ENCODE measurements around the gene CLK3. TPM values are rescaled to one million over a fixed set of nuclear protein-coding genes. Genes with fewer than 3 reads are reported as not detected.
A peak's percentile ranks its signal among the peaks of the same experiment; 100 is the strongest.

Gene CLK3
- total RNA-seq, 1 donor from 2014 or later = 89.1 TPM

DNA sequence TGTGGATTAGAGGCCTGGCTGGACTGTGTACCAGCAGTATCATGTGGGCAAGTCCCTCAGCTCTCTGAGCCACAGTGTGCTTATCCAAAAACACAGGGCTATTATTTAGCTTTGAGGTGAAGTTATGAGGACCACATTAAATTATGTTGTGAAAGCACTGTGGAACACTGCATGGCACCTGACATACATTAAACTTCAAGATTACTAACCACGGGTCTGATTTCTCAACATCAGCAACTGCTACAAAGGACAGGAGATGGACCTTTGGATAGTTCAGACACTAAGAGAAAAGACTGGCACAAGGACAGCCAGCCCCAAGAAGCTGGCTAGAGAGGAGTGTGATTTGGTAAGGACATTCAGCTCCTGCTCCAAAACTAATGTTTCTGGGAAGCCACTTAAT is 21.3 kb downstream of the CLK3 start:
- Histone ChIP-seq H3K4me1 (no peaks in the 10 kb centered on the region), H3K27ac (no peak overlapping the region), H3K4me3 (no peak overlapping the region), H3K36me3 (peaks cover 0 to 47% of the 10 kb centered on the region in 2 donors), H3K9me3 (no peaks in the 10 kb centered on the region), H3K27me3 (no peaks in the 10 kb centered on the region)
- DNase-seq (ENCODE audit: extremely low spot score in 2 of 2) = no peak
- intact Hi-C loops (cut with DNase I) = no loop called here
- TF ChIP-seq, protein P1, sequence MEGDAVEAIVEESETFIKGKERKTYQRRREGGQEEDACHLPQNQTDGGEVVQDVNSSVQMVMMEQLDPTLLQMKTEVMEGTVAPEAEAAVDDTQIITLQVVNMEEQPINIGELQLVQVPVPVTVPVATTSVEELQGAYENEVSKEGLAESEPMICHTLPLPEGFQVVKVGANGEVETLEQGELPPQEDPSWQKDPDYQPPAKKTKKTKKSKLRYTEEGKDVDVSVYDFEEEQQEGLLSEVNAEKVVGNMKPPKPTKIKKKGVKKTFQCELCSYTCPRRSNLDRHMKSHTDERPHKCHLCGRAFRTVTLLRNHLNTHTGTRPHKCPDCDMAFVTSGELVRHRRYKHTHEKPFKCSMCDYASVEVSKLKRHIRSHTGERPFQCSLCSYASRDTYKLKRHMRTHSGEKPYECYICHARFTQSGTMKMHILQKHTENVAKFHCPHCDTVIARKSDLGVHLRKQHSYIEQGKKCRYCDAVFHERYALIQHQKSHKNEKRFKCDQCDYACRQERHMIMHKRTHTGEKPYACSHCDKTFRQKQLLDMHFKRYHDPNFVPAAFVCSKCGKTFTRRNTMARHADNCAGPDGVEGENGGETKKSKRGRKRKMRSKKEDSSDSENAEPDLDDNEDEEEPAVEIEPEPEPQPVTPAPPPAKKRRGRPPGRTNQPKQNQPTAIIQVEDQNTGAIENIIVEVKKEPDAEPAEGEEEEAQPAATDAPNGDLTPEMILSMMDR (IDR thresholded peaks at IDR 0.05) = no peak
- no peak for TF ChIP-seq POLR2A (IDR thresholded peaks at IDR 0.05)
- TF ChIP-seq POLR2AphosphoS5 (IDR thresholded peaks at IDR 0.05; ENCODE audit: insufficient read depth in 1 of 2, low read depth in 1 of 2) = no peak

DNA sequence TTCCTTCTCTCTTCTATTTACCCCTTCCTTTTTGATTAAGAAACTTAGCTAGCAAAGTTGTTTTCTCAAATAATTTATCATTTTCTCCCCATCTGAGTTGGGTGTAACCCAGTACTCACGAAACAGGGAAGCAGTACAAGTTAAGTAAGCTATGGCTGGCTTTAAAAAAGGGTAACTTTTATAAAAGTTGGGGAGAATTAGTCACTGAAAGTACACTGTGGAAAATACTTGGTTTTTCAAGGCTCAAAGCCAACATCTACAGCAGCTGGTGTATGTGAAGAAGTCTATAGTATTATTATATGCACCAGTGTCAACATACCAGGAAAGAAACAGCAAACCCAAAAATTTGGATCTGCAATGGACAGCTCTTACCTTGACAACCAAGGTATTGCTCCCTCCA is 25.5 kb downstream of the CLK3 start:
- H3K9me3 ChIP-seq = no peaks in the 10 kb centered on the region
- intact Hi-C loops (cut with DNase I) = no loop called here
- no peak overlapping the region for H3K4me3 ChIP-seq
- peaks cover 0 to 22% of the 10 kb centered on the region in 2 donors for H3K36me3 ChIP-seq
- no peaks in the 10 kb centered on the region for H3K27me3 ChIP-seq
- TF ChIP-seq POLR2A (IDR thresholded peaks at IDR 0.05) = no peak
- TF ChIP-seq, protein P1 (IDR thresholded peaks at IDR 0.05) = no peak
- no peak for TF ChIP-seq POLR2AphosphoS5 (IDR thresholded peaks at IDR 0.05; ENCODE audit: insufficient read depth in 1 of 2, low read depth in 1 of 2)
- H3K4me1 ChIP-seq = peaks cover 22% of the 10 kb centered on the region
- H3K27ac ChIP-seq = no peak overlapping the region
- DNase-seq (ENCODE audit: extremely low spot score in 2 of 2) = no peak

DNA sequence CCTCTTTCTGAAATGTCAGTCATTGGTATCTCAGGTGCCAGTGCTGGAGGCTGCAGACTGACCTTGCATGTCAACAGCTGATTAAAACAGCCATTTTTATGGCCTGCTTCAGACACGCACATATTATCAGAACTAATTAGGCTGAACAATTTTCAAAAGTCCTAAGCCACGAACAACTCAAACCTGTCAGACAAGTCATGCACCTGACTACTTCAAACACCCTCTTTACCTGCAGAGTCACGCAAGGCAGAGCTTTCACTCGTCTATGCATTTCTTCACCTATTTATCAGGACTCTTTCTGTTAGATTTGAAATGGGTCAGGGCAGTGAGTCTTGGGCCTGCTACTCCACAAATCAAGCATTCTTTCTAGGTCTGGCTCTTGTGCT is 26.7 kb downstream of the CLK3 start:
- intact Hi-C loops (cut with DNase I) = no loop called here
- Histone ChIP-seq H3K27me3 (no peaks in the 10 kb centered on the region), H3K27ac (peak overlapping the region; percentile 27), H3K4me3 (no peak overlapping the region), H3K9me3 (no peaks in the 10 kb centered on the region), H3K36me3 (peaks cover 0 to 10% of the 10 kb centered on the region in 2 donors), H3K4me1 (peaks cover 22% of the 10 kb centered on the region)
- peak in 1 of 2 donors; percentile 69 for DNase-seq (ENCODE audit: extremely low spot score in 2 of 2)
- TF ChIP-seq, protein P1 (IDR thresholded peaks at IDR 0.05) = no peak
- TF ChIP-seq POLR2A (IDR thresholded peaks at IDR 0.05) (no peak), POLR2AphosphoS5 (IDR thresholded peaks at IDR 0.05; ENCODE audit: insufficient read depth in 1 of 2, low read depth in 1 of 2) (no peak)

DNA sequence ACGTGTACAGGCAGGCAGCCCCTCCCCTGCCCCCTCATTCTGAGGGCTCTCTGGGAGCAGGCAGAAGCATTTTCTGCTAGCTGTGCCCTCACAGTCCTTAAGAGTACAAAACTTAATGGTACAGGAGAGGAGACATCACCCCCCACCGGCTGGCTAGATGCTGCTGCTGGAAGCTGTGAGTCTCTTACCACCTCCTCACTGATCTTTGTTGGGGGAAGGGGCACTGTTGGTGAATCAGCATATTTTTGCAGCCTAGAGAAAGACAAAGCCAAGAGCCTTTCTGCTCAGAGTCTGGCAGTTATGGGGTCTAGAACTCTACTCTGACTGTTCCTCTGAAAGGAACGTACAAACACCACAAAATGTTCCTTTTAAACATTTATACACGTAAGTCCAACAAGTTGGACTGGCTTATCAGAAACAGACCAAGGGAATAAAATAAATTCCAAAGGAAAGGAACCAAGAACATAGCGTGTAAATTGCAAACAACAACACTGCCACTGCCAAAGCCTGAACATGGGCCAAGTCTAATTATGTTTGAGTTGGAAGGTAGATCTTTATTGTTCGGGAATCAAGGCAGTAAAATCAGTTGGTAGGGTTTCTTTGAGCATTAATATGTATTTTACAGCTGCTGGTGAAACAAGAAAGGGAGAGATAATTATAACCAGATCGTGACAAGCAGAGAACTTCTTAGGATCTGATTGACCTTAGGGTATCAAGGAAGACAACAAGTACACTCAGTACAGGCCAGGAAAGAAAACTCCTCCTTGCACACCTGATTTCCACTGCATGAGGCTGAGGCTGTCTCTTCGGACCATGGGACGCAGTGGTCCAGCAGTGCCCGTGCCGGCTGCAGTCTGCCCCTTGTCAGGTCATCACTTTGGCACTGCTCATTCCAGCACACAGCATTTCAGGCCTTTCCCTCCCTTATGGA is 27.4 kb downstream of the CLK3 start:
- H3K27me3 ChIP-seq = no peaks in the 10 kb centered on the region
- TF ChIP-seq, protein P1 (IDR thresholded peaks at IDR 0.05) = no peak
- TF ChIP-seq POLR2AphosphoS5 (IDR thresholded peaks at IDR 0.05; ENCODE audit: insufficient read depth in 1 of 2, low read depth in 1 of 2) (no peak), POLR2A (IDR thresholded peaks at IDR 0.05) (no peak)
- peaks cover 0 to 9% of the 10 kb centered on the region in 2 donors for H3K36me3 ChIP-seq
- peaks cover 22% of the 10 kb centered on the region for H3K4me1 ChIP-seq
- intact Hi-C loops (cut with DNase I) = no loop called here
- H3K4me3 ChIP-seq = no peak overlapping the region
- no peaks in the 10 kb centered on the region for H3K9me3 ChIP-seq
- peak in 1 of 2 donors; percentile 40 for DNase-seq (ENCODE audit: extremely low spot score in 2 of 2)
- H3K27ac ChIP-seq = peak overlapping the region; percentile 27

DNA sequence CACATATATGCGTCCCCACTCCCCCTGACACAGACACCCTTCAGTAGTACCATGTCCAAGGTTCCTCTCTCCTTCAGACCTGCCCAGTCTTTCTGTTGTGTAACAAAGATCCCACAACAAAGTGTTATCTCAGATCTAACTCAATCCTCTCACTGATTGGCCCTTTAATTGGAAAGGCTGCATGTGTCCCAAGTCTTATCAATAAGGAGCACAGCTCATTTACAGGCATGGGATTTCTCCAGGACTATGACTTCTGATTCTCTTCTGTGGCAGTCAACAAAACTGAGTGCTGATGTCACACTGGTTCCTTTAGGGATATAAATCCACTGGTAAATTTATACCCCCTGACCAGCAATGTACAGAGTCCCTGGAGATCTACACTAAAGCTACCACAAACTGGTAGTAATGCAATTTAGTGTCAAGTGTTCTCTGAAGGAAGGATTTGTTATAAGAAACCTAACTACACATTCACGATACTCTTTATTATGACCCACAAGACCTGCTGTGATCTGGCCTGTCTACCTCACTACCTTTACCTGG is 28.1 kb downstream of the CLK3 start:
- no peak overlapping the region for H3K27ac ChIP-seq
- no peak for DNase-seq (ENCODE audit: extremely low spot score in 2 of 2)
- no peaks in the 10 kb centered on the region for H3K9me3 ChIP-seq
- H3K27me3 ChIP-seq = no peaks in the 10 kb centered on the region
- peaks cover 0 to 9% of the 10 kb centered on the region in 2 donors for H3K36me3 ChIP-seq
- intact Hi-C loops (cut with DNase I) = no loop called here
- TF ChIP-seq POLR2AphosphoS5 (IDR thresholded peaks at IDR 0.05; ENCODE audit: insufficient read depth in 1 of 2, low read depth in 1 of 2) (no peak), POLR2A (IDR thresholded peaks at IDR 0.05) (no peak)
- TF ChIP-seq, protein P1 (IDR thresholded peaks at IDR 0.05) = no peak
- no peak overlapping the region for H3K4me3 ChIP-seq
- peaks cover 22% of the 10 kb centered on the region for H3K4me1 ChIP-seq

Data from vagina (tissue), 2 donors.